ENCODE results near the gene CIRBP. TPM values are rescaled to one million over a fixed set of nuclear protein-coding genes. Genes with fewer than 3 reads are reported as not detected.
A peak's percentile ranks its signal among the peaks of the same experiment; 100 is the strongest.

The CIRBP gene
- polyA plus RNA-seq, 1 of the 3 experiments (the other 2 are of a cell fraction): 762 TPM

DNA sequence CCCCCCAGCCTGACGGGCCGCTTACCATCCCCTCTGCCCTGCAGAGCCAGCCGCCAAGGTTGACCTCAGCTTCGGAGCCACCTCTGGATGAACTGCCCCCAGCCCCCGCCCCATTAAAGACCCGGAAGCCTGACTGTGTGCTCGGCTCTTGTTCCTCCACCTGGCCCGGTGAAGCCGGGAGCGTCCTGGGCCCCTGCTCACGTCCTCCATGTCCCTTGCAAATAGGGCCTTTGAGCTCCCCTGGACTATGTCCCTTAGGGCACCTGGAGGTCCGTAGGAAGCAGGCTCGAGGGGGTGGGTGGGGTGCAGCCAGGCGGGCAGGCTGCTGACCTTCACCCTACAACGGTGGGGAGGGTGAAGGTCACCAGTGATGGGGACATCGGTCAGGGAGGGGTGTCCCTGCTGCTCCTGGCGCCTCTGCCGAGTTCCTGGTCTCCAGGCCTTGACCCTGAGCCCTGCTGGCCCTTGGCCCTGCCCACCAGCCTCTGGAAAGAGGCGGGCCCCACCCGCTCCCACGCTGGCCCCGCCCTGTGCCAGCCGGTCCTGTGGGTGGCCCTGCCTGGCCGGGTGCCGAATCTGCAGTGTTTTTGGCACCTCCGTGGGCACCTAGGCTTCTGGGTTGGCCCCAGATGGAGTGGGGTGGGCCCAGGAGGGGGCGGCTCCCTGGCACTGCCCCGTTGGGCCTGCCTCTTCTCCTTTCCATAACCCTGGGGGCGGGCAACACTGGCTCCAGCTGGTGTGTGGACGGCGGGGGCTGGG, 24.3 kb upstream of the CIRBP start:
- CTCF ChIA-PET: interaction anchor here (0.6 to 9.7 kb wide), 47 partner anchors 9 to 386 kb away, joined by 3 to 594 read pairs (median 4); partner anchors contain the start of genes ABCA7, APC2, CFD and CIRBP
- no peaks in the 10 kb centered on the region for H3K36me3 ChIP-seq (replicated peaks in 1 of 2; ENCODE audit: control insufficient read depth in 1 of 2, insufficient read depth in 2 of 2, low read length in 1 of 2)
- no peaks in the 10 kb centered on the region for H3K27me3 ChIP-seq (ENCODE audit: insufficient read depth)
- no peaks in the 10 kb centered on the region for H3K9me3 ChIP-seq
- H3K4me1 ChIP-seq (ENCODE audit: control insufficient read depth in 1 of 2, insufficient read depth in 2 of 2, low read depth in 1 of 2, low read length in 1 of 2): peaks cover 19 to 44% of the 10 kb centered on the region in 2 experiments; a peak in 3 of 4 replicates
- H2AFZ ChIP-seq (ENCODE audit: low read depth): no peak overlapping the region
- peaks cover 8% of the 10 kb centered on the region; the same call in 1 of the 2 replicates for H4K20me1 ChIP-seq (ENCODE audit: insufficient read depth)
- WGBS (ENCODE audit: low lambda C conversion rate): 81% methylated on average over 6 of the region's 31 CpGs
- POLR2A ChIA-PET: interaction anchor here (1.1 to 2.9 kb wide), 10 partner anchors 8 to 33 kb away, joined by 3 to 110 read pairs (median 7); partner anchors contain the start of genes CIRBP and FAM174C
- peak overlapping the region; percentile 47 to 50; a peak in 2 of 4 replicates for H3K27ac ChIP-seq (ENCODE audit: low read depth in 2 of 2, low read length in 1 of 2)
- H3K4me3 ChIP-seq (ENCODE audit: low read depth in 2 of 2, low read length in 1 of 2): peak overlapping the region in 1 of 2 experiments; percentile 33; a peak in 1 of 4 replicates
- DNase-seq: no peak
- H3F3A ChIP-seq (replicated peaks; ENCODE audit: insufficient read depth): peaks cover 33% of the 10 kb centered on the region
- peaks cover 43% of the 10 kb centered on the region for H3K79me2 ChIP-seq (ENCODE audit: insufficient read depth)
- no peaks in the 10 kb centered on the region for H3K9me2 ChIP-seq
- no peak overlapping the region for H3K9ac ChIP-seq
- TF ChIP-seq JUND (IDR thresholded peaks at IDR 0.05) (no peak), POLR2AphosphoS5 (IDR thresholded peaks at IDR 0.05; ENCODE audit: low read depth, low read length) (no peak), RAD21 (IDR thresholded peaks at IDR 0.05; ENCODE audit: low read length) (no peak), RCOR1 (IDR thresholded peaks at IDR 0.05; ENCODE audit: low read length) (no peak), MEF2A (IDR thresholded peaks at IDR 0.05; ENCODE audit: borderline replicate concordance, low read depth) (no peak), EZH2phosphoT487 (IDR thresholded peaks at IDR 0.05; ENCODE audit: borderline replicate concordance, low read depth) (no peak), GABPA (IDR thresholded peaks at IDR 0.05; ENCODE audit: low read depth) (no peak), FOXM1 (IDR thresholded peaks at IDR 0.05; ENCODE audit: low read depth) (no peak), ELF1 (IDR thresholded peaks at IDR 0.05) (no peak), NFIC (IDR thresholded peaks at IDR 0.05; ENCODE audit: borderline replicate concordance) (no peak)
- TF ChIP-seq, protein P1, sequence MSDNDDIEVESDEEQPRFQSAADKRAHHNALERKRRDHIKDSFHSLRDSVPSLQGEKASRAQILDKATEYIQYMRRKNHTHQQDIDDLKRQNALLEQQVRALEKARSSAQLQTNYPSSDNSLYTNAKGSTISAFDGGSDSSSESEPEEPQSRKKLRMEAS (IDR thresholded peaks at IDR 0.05; ENCODE audit: low read depth): no peak
- H3K4me2 ChIP-seq: peak overlapping the region; percentile 99; the same call in 1 of the 2 replicates

DNA sequence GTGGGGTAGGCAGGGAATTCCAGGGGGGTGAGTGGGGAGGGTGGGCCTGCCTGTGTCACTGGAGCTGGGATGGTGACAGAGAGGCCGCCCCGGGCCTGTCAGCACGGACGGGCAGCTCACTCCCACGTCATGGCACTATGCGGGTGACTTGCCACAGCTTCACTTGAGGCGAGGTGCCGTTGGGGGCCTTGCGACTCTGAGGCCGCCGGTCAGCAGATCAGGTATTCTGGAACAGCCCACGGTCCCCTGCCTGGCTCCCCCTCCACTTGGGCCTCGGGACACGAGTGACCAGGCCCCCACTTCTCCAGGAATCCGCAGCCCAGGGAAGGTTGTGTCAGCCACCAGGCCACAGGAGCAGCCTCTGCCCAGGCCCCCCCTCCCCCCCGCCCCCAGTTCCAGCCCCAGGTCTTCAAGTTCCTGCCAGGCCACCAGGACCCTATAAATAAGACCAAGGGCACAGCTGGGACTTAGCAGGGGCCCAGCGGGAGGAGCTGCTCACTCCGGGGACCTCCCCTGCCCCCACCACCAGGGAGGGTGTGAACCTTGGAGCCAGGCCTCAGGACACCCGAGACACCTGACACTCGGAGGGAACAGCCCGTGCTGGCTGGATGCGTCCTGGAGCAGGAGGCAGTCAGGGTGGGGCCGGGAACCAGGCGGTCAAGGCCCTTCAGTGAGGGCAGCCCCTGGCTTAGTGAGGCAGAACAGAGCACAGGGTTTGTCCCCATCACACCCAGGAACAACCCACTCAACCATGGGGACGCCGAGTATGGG, 23.5 kb upstream of the CIRBP start:
- Histone ChIP-seq H3K27me3 (ENCODE audit: insufficient read depth) (no peaks in the 10 kb centered on the region), H4K20me1 (ENCODE audit: insufficient read depth) (peaks cover 9% of the 10 kb centered on the region; the same call in 1 of the 2 replicates), H3K9ac (no peak overlapping the region), H3F3A (replicated peaks; ENCODE audit: insufficient read depth) (peaks cover 31% of the 10 kb centered on the region), H2AFZ (ENCODE audit: low read depth) (no peak overlapping the region), H3K4me1 (ENCODE audit: control insufficient read depth in 1 of 2, insufficient read depth in 2 of 2, low read depth in 1 of 2, low read length in 1 of 2) (peaks cover 17 to 43% of the 10 kb centered on the region in 2 experiments; a peak in 3 of 4 replicates), H3K9me2 (no peaks in the 10 kb centered on the region), H3K36me3 (replicated peaks in 1 of 2; ENCODE audit: control insufficient read depth in 1 of 2, insufficient read depth in 2 of 2, low read length in 1 of 2) (no peaks in the 10 kb centered on the region), H3K4me2 (no peak overlapping the region), H3K4me3 (ENCODE audit: low read depth in 2 of 2, low read length in 1 of 2) (no peak overlapping the region), H3K79me2 (ENCODE audit: insufficient read depth) (peaks cover 50% of the 10 kb centered on the region), H3K9me3 (no peaks in the 10 kb centered on the region), H3K27ac (ENCODE audit: low read depth in 2 of 2, low read length in 1 of 2) (no peak overlapping the region; a peak in 2 of 4 replicates)
- no peak for DNase-seq
- POLR2A ChIA-PET: interaction anchor here (1.1 to 2.9 kb wide), 3 partner anchors 20 to 24 kb away, joined by 6 to 110 read pairs (median 32); partner anchors contain the start of gene CIRBP
- CTCF ChIA-PET: interaction anchor here (1.6 to 9.7 kb wide), 5 partner anchors 15 to 42 kb away, joined by 5 to 594 read pairs (median 44); partner anchors contain the start of genes CIRBP and FAM174C
- 94% methylated on average over 7 of the region's 26 CpGs for WGBS (ENCODE audit: low lambda C conversion rate)
- no peak for TF ChIP-seq RAD21 (IDR thresholded peaks at IDR 0.05; ENCODE audit: low read length)
- TF ChIP-seq GATA2 (CRISPR knock-in tag; IDR thresholded peaks at IDR 0.05): no peak
- no peak for TF ChIP-seq ELF1 (IDR thresholded peaks at IDR 0.05)
- TF ChIP-seq TEAD4 (IDR thresholded peaks at IDR 0.05; ENCODE audit: borderline replicate concordance, insufficient read depth): no peak
- TF ChIP-seq, protein P2, sequence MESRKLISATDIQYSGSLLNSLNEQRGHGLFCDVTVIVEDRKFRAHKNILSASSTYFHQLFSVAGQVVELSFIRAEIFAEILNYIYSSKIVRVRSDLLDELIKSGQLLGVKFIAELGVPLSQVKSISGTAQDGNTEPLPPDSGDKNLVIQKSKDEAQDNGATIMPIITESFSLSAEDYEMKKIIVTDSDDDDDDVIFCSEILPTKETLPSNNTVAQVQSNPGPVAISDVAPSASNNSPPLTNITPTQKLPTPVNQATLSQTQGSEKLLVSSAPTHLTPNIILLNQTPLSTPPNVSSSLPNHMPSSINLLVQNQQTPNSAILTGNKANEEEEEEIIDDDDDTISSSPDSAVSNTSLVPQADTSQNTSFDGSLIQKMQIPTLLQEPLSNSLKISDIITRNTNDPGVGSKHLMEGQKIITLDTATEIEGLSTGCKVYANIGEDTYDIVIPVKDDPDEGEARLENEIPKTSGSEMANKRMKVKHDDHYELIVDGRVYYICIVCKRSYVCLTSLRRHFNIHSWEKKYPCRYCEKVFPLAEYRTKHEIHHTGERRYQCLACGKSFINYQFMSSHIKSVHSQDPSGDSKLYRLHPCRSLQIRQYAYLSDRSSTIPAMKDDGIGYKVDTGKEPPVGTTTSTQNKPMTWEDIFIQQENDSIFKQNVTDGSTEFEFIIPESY (IDR thresholded peaks at IDR 0.05; ENCODE audit: borderline replicate concordance, low read depth): no peak
- TF ChIP-seq EP300 (IDR thresholded peaks at IDR 0.05; ENCODE audit: borderline replicate concordance in 1 of 2, low read depth in 1 of 2, low read length in 1 of 2): no peak
- no peak for TF ChIP-seq MEF2A (IDR thresholded peaks at IDR 0.05; ENCODE audit: borderline replicate concordance, low read depth)
- no peak for TF ChIP-seq RFX5 (IDR thresholded peaks at IDR 0.05; ENCODE audit: low read length)
- TF ChIP-seq YY1 (IDR thresholded peaks at IDR 0.05; ENCODE audit: low read depth): no peak
- TF ChIP-seq, protein P1 (IDR thresholded peaks at IDR 0.05; ENCODE audit: low read depth): no peak
- TF ChIP-seq SIN3A (IDR thresholded peaks at IDR 0.05; ENCODE audit: borderline replicate concordance, low read depth, low read length): no peak
- TF ChIP-seq, protein P3, sequence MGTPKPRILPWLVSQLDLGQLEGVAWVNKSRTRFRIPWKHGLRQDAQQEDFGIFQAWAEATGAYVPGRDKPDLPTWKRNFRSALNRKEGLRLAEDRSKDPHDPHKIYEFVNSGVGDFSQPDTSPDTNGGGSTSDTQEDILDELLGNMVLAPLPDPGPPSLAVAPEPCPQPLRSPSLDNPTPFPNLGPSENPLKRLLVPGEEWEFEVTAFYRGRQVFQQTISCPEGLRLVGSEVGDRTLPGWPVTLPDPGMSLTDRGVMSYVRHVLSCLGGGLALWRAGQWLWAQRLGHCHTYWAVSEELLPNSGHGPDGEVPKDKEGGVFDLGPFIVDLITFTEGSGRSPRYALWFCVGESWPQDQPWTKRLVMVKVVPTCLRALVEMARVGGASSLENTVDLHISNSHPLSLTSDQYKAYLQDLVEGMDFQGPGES (IDR thresholded peaks at IDR 0.05; ENCODE audit: low read depth, low read length): no peak
- TF ChIP-seq USF2 (IDR thresholded peaks at IDR 0.05; ENCODE audit: borderline replicate concordance, low read depth, low read length): no peak
